ENCODE results near the gene IQGAP1.
A peak's percentile ranks its signal among the peaks of the same experiment; 100 is the strongest.
"Not testable (repeated sequence)": the region's sequence is repeated elsewhere in the genome, so short reads cannot be mapped to it uniquely, and the experiment has no call there.

IQGAP1 gene

GRCh38 chr15:90387534-90388461 lies at the start of gene IQGAP1:
IQGAP1 (plus strand) TSS chr15:90388242; CDS start chr15:90388342, 100 bp downstream.
- DNase-seq: peak; percentile 97

- DNase-seq: no peak
Measured at GRCh38 chr15:90338532-90338931, 49.5 kb upstream of the IQGAP1 start.

- no peak for DNase-seq
Measured at GRCh38 chr15:90340345-90340744, 47.7 kb upstream of the IQGAP1 start.

GRCh38 chr15:90343302-90343790 lies 44.7 kb upstream of the IQGAP1 start:
- no peak for DNase-seq

GRCh38 chr15:90344662-90345061 lies 43.4 kb upstream of the IQGAP1 start:
- no peak for DNase-seq

- no peak for DNase-seq
Measured at GRCh38 chr15:90345857-90346256, 42.2 kb upstream of the IQGAP1 start.

- DNase-seq: not testable (repeated sequence)
Measured at GRCh38 chr15:90347431-90348065, 40.5 kb upstream of the IQGAP1 start.

- no peak for DNase-seq
Measured at GRCh38 chr15:90348456-90348855, 39.6 kb upstream of the IQGAP1 start.

GRCh38 chr15:90349072-90349471 lies 39.0 kb upstream of the IQGAP1 start:
- no peak for DNase-seq

GRCh38 chr15:90349821-90350220 lies 38.2 kb upstream of the IQGAP1 start:
- no peak for DNase-seq

- DNase-seq: no peak
Measured at GRCh38 chr15:90351479-90352106, 36.4 kb upstream of the IQGAP1 start.

GRCh38 chr15:90352107-90352893 lies 35.7 kb upstream of the IQGAP1 start, which contains the start of gene ZNF774:
ZNF774 (plus strand) TSS chr15:90352284; CDS start chr15:90354661, 2,377 bp downstream.
- peak; percentile 81 for DNase-seq

- DNase-seq: no peak
Measured at GRCh38 chr15:90354986-90355385, 33.1 kb upstream of the IQGAP1 start.

- DNase-seq: no peak
Measured at GRCh38 chr15:90358124-90359033, 29.7 kb upstream of the IQGAP1 start.

GRCh38 chr15:90360746-90361145 lies 27.3 kb upstream of the IQGAP1 start:
- DNase-seq: no peak

- DNase-seq: peak; percentile 48
Measured at GRCh38 chr15:90362936-90363212, 25.2 kb upstream of the IQGAP1 start.

GRCh38 chr15:90364251-90364650 lies 23.8 kb upstream of the IQGAP1 start:
- DNase-seq: no peak

- no peak for DNase-seq
Measured at GRCh38 chr15:90365414-90366055, 22.5 kb upstream of the IQGAP1 start.

GRCh38 chr15:90367576-90367975 lies 20.5 kb upstream of the IQGAP1 start:
- DNase-seq: no peak

- no peak for DNase-seq
Measured at GRCh38 chr15:90375071-90375470, 13.0 kb upstream of the IQGAP1 start.

- no peak for DNase-seq
Measured at GRCh38 chr15:90376789-90377188, 11.3 kb upstream of the IQGAP1 start.

All from amniotic stem cell (primary cell).